AG09319 (cell line): ENCODE measurements around the gene IP6K1.
"Not testable (repeated sequence)": the region's sequence is repeated elsewhere in the genome, so short reads cannot be mapped to it uniquely, and the experiment has no call there.

Experiments
- DNase-seq: peaks from one replicate; pipeline ENCODE4 v3.0.0-alpha.2; 2010; ENCODE audit warnings: low read depth; ENCODE audit errors: extremely low read depth
- TF ChIP-seq, protein P1 (sequence below): IDR thresholded peaks from 2 replicates; pipeline ENCODE4 v1.5.1; 2011; ENCODE audit warnings: low read depth, mild to moderate bottlenecking, inconsistent platforms, low read length, moderate library complexity

Gene IP6K1

GRCh38 chr3:49756036-49756435 is 30.3 kb downstream of the IP6K1 start:
- TF ChIP-seq, protein P1, sequence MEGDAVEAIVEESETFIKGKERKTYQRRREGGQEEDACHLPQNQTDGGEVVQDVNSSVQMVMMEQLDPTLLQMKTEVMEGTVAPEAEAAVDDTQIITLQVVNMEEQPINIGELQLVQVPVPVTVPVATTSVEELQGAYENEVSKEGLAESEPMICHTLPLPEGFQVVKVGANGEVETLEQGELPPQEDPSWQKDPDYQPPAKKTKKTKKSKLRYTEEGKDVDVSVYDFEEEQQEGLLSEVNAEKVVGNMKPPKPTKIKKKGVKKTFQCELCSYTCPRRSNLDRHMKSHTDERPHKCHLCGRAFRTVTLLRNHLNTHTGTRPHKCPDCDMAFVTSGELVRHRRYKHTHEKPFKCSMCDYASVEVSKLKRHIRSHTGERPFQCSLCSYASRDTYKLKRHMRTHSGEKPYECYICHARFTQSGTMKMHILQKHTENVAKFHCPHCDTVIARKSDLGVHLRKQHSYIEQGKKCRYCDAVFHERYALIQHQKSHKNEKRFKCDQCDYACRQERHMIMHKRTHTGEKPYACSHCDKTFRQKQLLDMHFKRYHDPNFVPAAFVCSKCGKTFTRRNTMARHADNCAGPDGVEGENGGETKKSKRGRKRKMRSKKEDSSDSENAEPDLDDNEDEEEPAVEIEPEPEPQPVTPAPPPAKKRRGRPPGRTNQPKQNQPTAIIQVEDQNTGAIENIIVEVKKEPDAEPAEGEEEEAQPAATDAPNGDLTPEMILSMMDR = no peak
- no peak for DNase-seq

DNA sequence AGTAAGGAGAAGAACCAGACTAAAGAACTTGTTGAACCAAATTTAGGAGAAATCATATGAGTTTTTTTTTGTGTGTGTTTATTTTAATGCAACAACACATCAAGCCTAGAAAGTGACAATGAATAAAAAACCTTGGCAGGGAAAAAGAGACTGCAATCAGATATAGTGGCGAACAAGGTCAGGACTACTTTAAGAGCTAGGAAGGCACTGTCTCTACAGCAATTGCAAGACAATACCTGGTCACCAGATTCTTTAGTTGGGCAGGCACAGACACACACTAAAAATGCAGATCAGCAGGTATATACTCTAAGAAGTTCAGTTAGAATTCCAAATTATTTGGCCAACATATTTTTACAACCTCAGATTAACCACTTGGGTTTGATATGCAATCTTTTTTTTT is 31.8 kb downstream of the IP6K1 start:
- DNase-seq = no peak
- TF ChIP-seq, protein P1 = no peak

GRCh38 chr3:49751501-49751900 is 34.8 kb downstream of the IP6K1 start:
- no peak for DNase-seq
- TF ChIP-seq, protein P1 = no peak

GRCh38 chr3:49750056-49750455 is 36.3 kb downstream of the IP6K1 start:
- TF ChIP-seq, protein P1 = no peak
- no peak for DNase-seq

DNA sequence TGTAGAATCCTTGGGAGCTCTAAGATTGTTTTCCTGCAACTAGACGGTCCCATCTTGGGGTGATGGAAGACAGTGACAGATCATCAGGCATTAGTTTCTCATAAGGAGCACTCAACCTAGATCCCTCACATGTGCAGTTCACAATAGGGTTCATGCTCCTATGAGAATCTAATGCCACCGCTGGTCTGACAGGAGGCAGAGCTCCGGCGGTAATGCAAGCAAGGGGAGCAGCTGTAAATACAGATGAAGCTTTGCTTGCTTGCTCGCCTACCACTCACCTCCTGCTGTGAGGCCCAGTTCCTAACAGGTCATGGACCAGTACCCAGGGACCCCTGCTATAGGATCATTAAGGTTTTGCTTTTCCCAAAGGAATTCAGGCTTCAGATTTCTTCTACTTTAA is 37.5 kb downstream of the IP6K1 start:
- not testable (repeated sequence) for DNase-seq

GRCh38 chr3:49747792-49748480 is 38.4 kb downstream of the IP6K1 start:
- no peak for DNase-seq

DNA sequence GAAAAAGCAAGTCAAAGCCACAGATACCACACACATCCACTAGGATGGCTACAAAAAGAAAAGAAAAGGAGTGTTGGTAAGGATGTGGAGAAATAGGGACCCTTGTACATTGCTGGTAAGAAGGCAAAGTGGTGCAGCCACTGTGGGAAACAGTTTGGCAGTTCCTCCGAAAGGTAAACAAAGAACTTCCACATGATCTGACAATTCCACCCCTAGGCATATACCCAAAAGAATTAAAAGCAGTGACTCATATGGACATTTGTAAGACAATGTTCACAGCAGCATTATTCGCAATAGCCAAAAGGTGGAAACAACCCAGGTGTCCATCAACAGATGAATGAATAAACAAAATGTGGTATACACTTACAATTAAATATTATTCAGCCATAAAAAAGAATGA is 40.4 kb downstream of the IP6K1 start:
- no peak for DNase-seq
- TF ChIP-seq, protein P1 = no peak

More at GRCh38 chr3:49747792-49748480, 38.4 kb downstream of the IP6K1 start:
- TF ChIP-seq, protein P1 = no peak

DNA sequence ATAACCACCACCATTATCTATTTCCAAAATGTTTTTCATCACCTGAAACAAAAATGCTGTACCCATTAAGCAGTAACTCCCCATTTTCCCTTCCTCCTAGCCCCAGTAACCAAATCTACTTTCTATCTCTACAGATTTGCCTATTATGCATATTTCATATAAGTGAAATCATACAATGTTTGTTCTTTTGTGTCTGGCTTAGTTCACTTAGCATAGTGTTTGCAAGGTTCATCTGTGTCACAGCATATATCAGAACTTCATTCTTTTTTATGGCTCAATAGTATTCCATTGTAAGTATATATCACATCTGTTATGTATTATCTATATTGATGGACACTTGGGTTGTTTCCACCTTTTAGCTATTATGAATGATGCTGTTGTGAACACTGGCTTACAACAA is 45.9 kb downstream of the IP6K1 start:
- DNase-seq = no peak
- TF ChIP-seq, protein P1 = no peak
